ENCODE measurements around the gene CTNNA3. TPM values are rescaled to one million over a fixed set of nuclear protein-coding genes. Genes with fewer than 3 reads are reported as not detected.

The CTNNA3 gene
- total and polyA plus RNA-seq, 3 donors from 2014 or later = 17.8 to 19.4 (median 18.3) TPM

- H3K27me3 ChIP-seq = no peaks in the 10 kb centered on the region
- H3K4me3 ChIP-seq = no peak overlapping the region
- 87 to 91% methylated on average over 3 of the region's 3 CpGs for WGBS, 2 donors
- no peaks in the 10 kb centered on the region for H3K36me3 ChIP-seq (ENCODE audit: low read depth, missing control alignments)
- intact Hi-C loops (cut with DNase I; ENCODE audit: low total_unique reads) = no loop called here
- no peaks in the 10 kb centered on the region for H3K9me3 ChIP-seq
- H3K27ac ChIP-seq = no peak overlapping the region
- TF ChIP-seq POLR2A (IDR thresholded peaks at IDR 0.05) (no peak), CTCF (IDR thresholded peaks at IDR 0.05) (no peak)
- DNase-seq = no peak
- no peaks in the 10 kb centered on the region for H3K4me1 ChIP-seq
Measured at GRCh38 chr10:66049335-66049734, 1646.7 kb downstream of the CTNNA3 start.

- Histone ChIP-seq H3K36me3 (ENCODE audit: low read depth, missing control alignments) (no peaks in the 10 kb centered on the region), H3K27me3 (no peaks in the 10 kb centered on the region), H3K4me3 (no peak overlapping the region), H3K4me1 (no peaks in the 10 kb centered on the region), H3K9me3 (no peaks in the 10 kb centered on the region), H3K27ac (no peak overlapping the region)
- DNase-seq = no peak
- intact Hi-C loops (cut with DNase I; ENCODE audit: low total_unique reads) = no loop called here
- 83 to 90% methylated on average over 1 of the region's 1 CpG for WGBS, 2 donors
- no peak for TF ChIP-seq POLR2A (IDR thresholded peaks at IDR 0.05)
- no peak for TF ChIP-seq CTCF (IDR thresholded peaks at IDR 0.05)
Measured at GRCh38 chr10:66045859-66046258, 1650.1 kb downstream of the CTNNA3 start.

- Histone ChIP-seq H3K27ac (no peak overlapping the region), H3K4me1 (no peaks in the 10 kb centered on the region), H3K9me3 (no peaks in the 10 kb centered on the region), H3K36me3 (ENCODE audit: low read depth, missing control alignments) (no peaks in the 10 kb centered on the region), H3K27me3 (no peaks in the 10 kb centered on the region), H3K4me3 (no peak overlapping the region)
- no peak for TF ChIP-seq POLR2A (IDR thresholded peaks at IDR 0.05)
- TF ChIP-seq CTCF (IDR thresholded peaks at IDR 0.05) = no peak
- intact Hi-C loops (cut with DNase I; ENCODE audit: low total_unique reads) = no loop called here
- DNase-seq = no peak
- WGBS, 2 donors = 86 to 88% methylated on average over 3 of the region's 3 CpGs
Measured at GRCh38 chr10:66041771-66042170, 1654.2 kb downstream of the CTNNA3 start.

- intact Hi-C loops (cut with DNase I; ENCODE audit: low total_unique reads) = no loop called here
- no peak for DNase-seq
- H3K4me1 ChIP-seq = no peaks in the 10 kb centered on the region
- no peaks in the 10 kb centered on the region for H3K36me3 ChIP-seq (ENCODE audit: low read depth, missing control alignments)
- 85% methylated on average over 1 of the region's 1 CpG for WGBS, 2 donors
- H3K27me3 ChIP-seq = no peaks in the 10 kb centered on the region
- no peak overlapping the region for H3K4me3 ChIP-seq
- TF ChIP-seq CTCF (IDR thresholded peaks at IDR 0.05) (no peak), POLR2A (IDR thresholded peaks at IDR 0.05) (no peak)
- no peaks in the 10 kb centered on the region for H3K9me3 ChIP-seq
- H3K27ac ChIP-seq = no peak overlapping the region
Measured at GRCh38 chr10:66038623-66039022, 1657.4 kb downstream of the CTNNA3 start.

- no peak for DNase-seq
- WGBS, 2 donors = 53 to 67% methylated on average over 2 of the region's 2 CpGs
- no peak for TF ChIP-seq CTCF (IDR thresholded peaks at IDR 0.05)
- no peak for TF ChIP-seq POLR2A (IDR thresholded peaks at IDR 0.05)
- Histone ChIP-seq H3K4me1 (no peaks in the 10 kb centered on the region), H3K36me3 (ENCODE audit: low read depth, missing control alignments) (no peaks in the 10 kb centered on the region), H3K9me3 (no peaks in the 10 kb centered on the region), H3K4me3 (no peak overlapping the region), H3K27ac (no peak overlapping the region), H3K27me3 (no peaks in the 10 kb centered on the region)
- intact Hi-C loops (cut with DNase I; ENCODE audit: low total_unique reads) = no loop called here
Measured at GRCh38 chr10:66026321-66026720, 1669.7 kb downstream of the CTNNA3 start.

Data from testis (tissue), 3 donors.